ENCODE measurements around the gene RPEL1.

Gene RPEL1

GRCh38 chr10:103276251-103276895 is 30.7 kb downstream of the RPEL1 start:
- intact Hi-C loops (cut with DNase I; ENCODE audit: low total_unique reads): no loop called here
- DNase-seq: no peak
- H3K27me3 ChIP-seq: peaks cover 12 to 56% of the 10 kb centered on the region in 2 donors
- H3K27ac ChIP-seq: no peak overlapping the region
- no peaks in the 10 kb centered on the region for H3K9me3 ChIP-seq
- peaks cover 0 to 31% (median 25%) of the 10 kb centered on the region in 4 donors for H3K4me1 ChIP-seq
- no peaks in the 10 kb centered on the region for H3K36me3 ChIP-seq
- TF ChIP-seq CTCF (IDR thresholded peaks at IDR 0.05): no peak
- no peak overlapping the region for H3K4me3 ChIP-seq

- TF ChIP-seq CTCF (IDR thresholded peaks at IDR 0.05): no peak
- H3K36me3 ChIP-seq: no peaks in the 10 kb centered on the region
- no peak within 1 kb of the TSS for H3K27ac ChIP-seq
- peak within 1 kb of the TSS; percentile 7 to 35 for H3K4me3 ChIP-seq
- intact Hi-C loops (cut with DNase I; ENCODE audit: low total_unique reads): no loop called here
- DNase-seq: no peak
- peaks cover 12 to 62% of the 10 kb centered on the region in 2 donors for H3K27me3 ChIP-seq
- peaks cover 0 to 31% (median 25%) of the 10 kb centered on the region in 4 donors for H3K4me1 ChIP-seq
- no peaks in the 10 kb centered on the region for H3K9me3 ChIP-seq
Measured at GRCh38 chr10:103276896-103277712, 31.4 kb downstream of the RPEL1 start, which contains the start of gene INA. Gene INA, plus strand, starts transcription at chr10:103277138. Its CDS starts 74 bp downstream, at chr10:103277212.

DNA sequence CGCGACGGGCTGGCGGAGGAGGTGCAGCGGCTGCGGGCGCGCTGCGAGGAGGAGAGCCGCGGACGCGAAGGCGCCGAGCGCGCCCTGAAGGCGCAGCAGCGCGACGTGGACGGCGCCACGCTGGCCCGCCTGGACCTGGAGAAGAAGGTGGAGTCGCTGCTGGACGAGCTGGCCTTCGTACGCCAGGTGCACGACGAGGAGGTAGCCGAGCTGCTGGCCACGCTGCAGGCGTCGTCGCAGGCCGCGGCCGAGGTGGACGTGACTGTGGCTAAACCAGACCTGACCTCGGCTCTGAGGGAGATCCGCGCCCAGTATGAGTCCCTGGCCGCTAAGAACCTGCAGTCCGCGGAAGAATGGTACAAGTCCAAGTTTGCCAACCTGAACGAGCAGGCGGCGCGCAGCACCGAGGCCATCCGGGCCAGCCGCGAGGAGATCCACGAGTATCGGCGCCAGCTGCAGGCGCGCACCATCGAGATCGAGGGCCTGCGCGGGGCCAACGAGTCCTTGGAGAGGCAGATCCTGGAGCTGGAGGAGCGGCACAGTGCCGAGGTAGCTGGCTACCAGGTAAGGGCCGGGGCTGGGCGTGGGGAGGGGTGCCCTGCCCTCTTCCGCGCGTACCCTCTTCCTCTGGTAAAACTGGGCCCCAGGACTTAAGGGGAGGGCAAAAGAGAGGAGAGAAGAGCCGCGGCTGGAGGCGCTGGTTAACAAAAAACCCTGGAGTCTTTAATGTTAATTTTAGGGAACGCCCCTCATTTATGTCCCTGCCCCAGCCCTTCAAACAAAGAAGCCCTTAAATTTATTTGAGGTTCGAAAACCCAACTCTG is 32.2 kb downstream of the RPEL1 start:
- H3K27ac ChIP-seq: no peak overlapping the region
- H3K36me3 ChIP-seq: no peaks in the 10 kb centered on the region
- H3K9me3 ChIP-seq: no peaks in the 10 kb centered on the region
- H3K4me1 ChIP-seq: peaks cover 0 to 28% (median 22%) of the 10 kb centered on the region in 4 donors
- TF ChIP-seq CTCF (IDR thresholded peaks at IDR 0.05): no peak
- H3K27me3 ChIP-seq: peaks cover 12 to 62% of the 10 kb centered on the region in 2 donors
- H3K4me3 ChIP-seq: peak overlapping the region in 1 of 2 donors; percentile 35
- intact Hi-C loops (cut with DNase I; ENCODE audit: low total_unique reads): no loop called here
- DNase-seq: no peak

GRCh38 chr10:103278537-103278823 is 32.8 kb downstream of the RPEL1 start:
- intact Hi-C loops (cut with DNase I; ENCODE audit: low total_unique reads): no loop called here
- TF ChIP-seq CTCF (IDR thresholded peaks at IDR 0.05): no peak
- H3K27ac ChIP-seq: no peak overlapping the region
- H3K36me3 ChIP-seq: no peaks in the 10 kb centered on the region
- no peak for DNase-seq
- peaks cover 12 to 62% of the 10 kb centered on the region in 2 donors for H3K27me3 ChIP-seq
- no peaks in the 10 kb centered on the region for H3K9me3 ChIP-seq
- no peak overlapping the region for H3K4me3 ChIP-seq
- peaks cover 0 to 22% (median 17%) of the 10 kb centered on the region in 4 donors for H3K4me1 ChIP-seq

DNA sequence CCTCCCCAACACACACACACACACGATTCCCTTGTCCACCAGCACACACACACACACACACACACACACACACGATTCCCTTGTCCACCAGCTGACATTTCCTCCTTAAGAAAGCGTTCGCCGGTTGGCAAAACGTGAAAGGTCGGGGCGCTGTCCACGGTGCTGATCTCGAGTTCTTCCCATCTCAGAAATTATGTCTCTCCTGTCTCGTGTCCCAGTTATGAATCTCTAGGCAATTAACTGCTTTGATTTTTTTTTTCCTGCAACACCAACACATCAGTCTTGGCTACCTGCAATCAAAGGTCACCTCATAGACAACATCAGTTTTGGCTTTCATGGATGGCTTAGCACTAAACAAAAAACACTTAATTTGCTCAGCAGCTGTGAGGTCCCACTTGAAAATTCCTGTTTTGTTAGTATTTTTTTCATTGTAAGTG is 33.2 kb downstream of the RPEL1 start:
- intact Hi-C loops (cut with DNase I; ENCODE audit: low total_unique reads): no loop called here
- DNase-seq: peak in 1 of 2 donors; percentile 29
- Histone ChIP-seq H3K36me3 (no peaks in the 10 kb centered on the region), H3K9me3 (no peaks in the 10 kb centered on the region), H3K27ac (no peak overlapping the region), H3K4me1 (peaks cover 0 to 18% (median 15%) of the 10 kb centered on the region in 4 donors), H3K27me3 (peaks cover 12 to 62% of the 10 kb centered on the region in 2 donors), H3K4me3 (no peak overlapping the region)
- TF ChIP-seq CTCF (IDR thresholded peaks at IDR 0.05): no peak
